Globus pallidus (tissue), 1 donor: ENCODE measurements around the gene ANGEL2.

Experiments
- DNase-seq: peaks from one replicate; pipeline ENCODE4 v3.0.0-alpha.2; 2015; ENCODE audit warnings: low spot score

The ANGEL2 gene

GRCh38 chr1:212951126-212951946 is 64.3 kb downstream of the ANGEL2 start:
- no peak for DNase-seq

GRCh38 chr1:212950243-212951125 is 65.2 kb downstream of the ANGEL2 start, which contains the start of gene VASH2:
Gene VASH2, plus strand, starts transcription at chr1:212950541. Its CDS starts 1,002 bp downstream, at chr1:212951543.
- peak; percentile 84 for DNase-seq

GRCh38 chr1:212949771-212950170 is 65.9 kb downstream of the ANGEL2 start:
- DNase-seq: no peak

GRCh38 chr1:212946872-212947271 is 68.8 kb downstream of the ANGEL2 start:
- no peak for DNase-seq

- DNase-seq: no peak
These were observed 70.1 kb downstream of the ANGEL2 start for GRCh38 chr1:212945463-212946160.

- DNase-seq: no peak
These were observed 70.6 kb downstream of the ANGEL2 start for GRCh38 chr1:212945056-212945455.

GRCh38 chr1:212944229-212944901 is 71.3 kb downstream of the ANGEL2 start:
- DNase-seq: no peak

GRCh38 chr1:212943393-212943710 is 72.3 kb downstream of the ANGEL2 start:
- no peak for DNase-seq

- DNase-seq: no peak
These were observed 72.8 kb downstream of the ANGEL2 start for GRCh38 chr1:212942679-212943392.
